ENCODE data around the gene TBXA2R.

DNA sequence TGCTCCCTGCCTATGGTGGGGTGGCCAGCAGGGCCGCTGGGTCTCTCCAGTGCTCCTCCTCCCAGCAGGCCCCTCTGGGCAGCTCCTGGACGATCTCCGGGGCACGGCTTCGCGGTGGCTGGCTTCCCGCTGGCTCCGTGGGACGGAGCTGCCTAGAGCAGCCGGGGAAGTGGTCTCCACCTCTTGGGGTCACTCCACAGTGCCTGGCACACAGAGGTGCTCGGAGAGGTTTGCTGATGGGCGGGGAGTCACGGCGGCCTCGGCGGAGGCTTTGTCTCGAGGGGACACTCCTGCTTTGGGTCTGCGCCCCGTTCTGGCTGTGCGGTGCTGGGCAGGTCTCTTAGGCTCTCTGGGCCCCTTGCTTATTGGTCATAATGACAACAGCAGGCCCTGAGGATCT, 29.8 kb upstream of the TBXA2R start:
- no peak for TF ChIP-seq POLR2A (IDR thresholded peaks at IDR 0.05)
- TF ChIP-seq, protein P1, sequence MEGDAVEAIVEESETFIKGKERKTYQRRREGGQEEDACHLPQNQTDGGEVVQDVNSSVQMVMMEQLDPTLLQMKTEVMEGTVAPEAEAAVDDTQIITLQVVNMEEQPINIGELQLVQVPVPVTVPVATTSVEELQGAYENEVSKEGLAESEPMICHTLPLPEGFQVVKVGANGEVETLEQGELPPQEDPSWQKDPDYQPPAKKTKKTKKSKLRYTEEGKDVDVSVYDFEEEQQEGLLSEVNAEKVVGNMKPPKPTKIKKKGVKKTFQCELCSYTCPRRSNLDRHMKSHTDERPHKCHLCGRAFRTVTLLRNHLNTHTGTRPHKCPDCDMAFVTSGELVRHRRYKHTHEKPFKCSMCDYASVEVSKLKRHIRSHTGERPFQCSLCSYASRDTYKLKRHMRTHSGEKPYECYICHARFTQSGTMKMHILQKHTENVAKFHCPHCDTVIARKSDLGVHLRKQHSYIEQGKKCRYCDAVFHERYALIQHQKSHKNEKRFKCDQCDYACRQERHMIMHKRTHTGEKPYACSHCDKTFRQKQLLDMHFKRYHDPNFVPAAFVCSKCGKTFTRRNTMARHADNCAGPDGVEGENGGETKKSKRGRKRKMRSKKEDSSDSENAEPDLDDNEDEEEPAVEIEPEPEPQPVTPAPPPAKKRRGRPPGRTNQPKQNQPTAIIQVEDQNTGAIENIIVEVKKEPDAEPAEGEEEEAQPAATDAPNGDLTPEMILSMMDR (IDR thresholded peaks at IDR 0.05), result no peak
- no peak for TF ChIP-seq EP300 (IDR thresholded peaks at IDR 0.05)
